HepG2 (cell line): ENCODE results near the gene DDRGK1. TPM values are rescaled to one million over a fixed set of nuclear protein-coding genes. Genes with fewer than 3 reads are reported as not detected.

Experiments used
- AKNA ChIP-seq: sonication (generic); formaldehyde crosslinking; IDR thresholded peaks from 2 replicates; pipeline ENCODE4 v1.4.0; 2020; ENCODE audit warnings: missing genetic modification reagents, borderline replicate concordance
- NCOA1 ChIP-seq: sonication (generic); formaldehyde crosslinking; IDR thresholded peaks from 2 replicates; pipeline ENCODE4 v1.9.0; 2021; ENCODE audit warnings: missing genetic modification reagents
- NFATC3 ChIP-seq: sonication (generic); formaldehyde crosslinking; IDR thresholded peaks from 2 replicates; pipeline ENCODE4 v1.5.1; 2020; ENCODE audit warnings: mild to moderate bottlenecking, missing genetic modification reagents
- NFE2L2 ChIP-seq: fragments of 150-350 bp; IDR thresholded peaks from 2 replicates; pipeline ENCODE4 v1.6.1; 2014; ENCODE audit warnings: low read length
- NR2F6 ChIP-seq, 2 experiments: IDR thresholded peaks; 2 replicates each; pipeline ENCODE4 v1.6.1; 2016; ENCODE audit warnings: antibody characterized with exemption in 1 of 2, mild to moderate bottlenecking in 1 of 2
- PCBP1 ChIP-seq: fragments of 200-400 bp; formaldehyde crosslinking; IDR thresholded peaks from 2 replicates; pipeline ENCODE4 v1.6.1; 2017; ENCODE audit warnings: mild to moderate bottlenecking, low read depth, low read length, borderline replicate concordance
- RARG ChIP-seq: sonication (generic); formaldehyde crosslinking; IDR thresholded peaks from 2 replicates; pipeline ENCODE4 v1.4.0; 2020; ENCODE audit warnings: low read depth, mild to moderate bottlenecking, missing genetic modification reagents
- SATB2 ChIP-seq: sonication (generic); formaldehyde crosslinking; IDR thresholded peaks from 2 replicates; pipeline ENCODE4 v1.5.0; 2020; ENCODE audit warnings: missing genetic modification reagents
- TP53 ChIP-seq: sonication (generic); formaldehyde crosslinking; conservative IDR thresholded peaks from 2 replicates; pipeline ENCODE4 v1.4.0; 2020; ENCODE audit warnings: missing genetic modification reagents
- ZNF432 ChIP-seq: sonication (generic); formaldehyde crosslinking; IDR thresholded peaks from 2 replicates; pipeline ENCODE4 v1.5.0; 2020; ENCODE audit warnings: missing genetic modification reagents, mild to moderate bottlenecking, borderline replicate concordance
- ZNF614 ChIP-seq: IDR thresholded peaks from 2 replicates; pipeline ENCODE4 v1.6.1; 2018; ENCODE audit warnings: missing biosample characterization, missing genetic modification reagents, inconsistent platforms, borderline replicate concordance
- ZNF619 ChIP-seq: sonication (generic); formaldehyde crosslinking; IDR thresholded peaks from 2 replicates; pipeline ENCODE4 v1.4.0; 2020; ENCODE audit warnings: mild to moderate bottlenecking, missing genetic modification reagents
- ZNF709 ChIP-seq: sonication (generic); formaldehyde crosslinking; IDR thresholded peaks from 2 replicates; pipeline ENCODE4 v1.5.0; 2020; ENCODE audit warnings: mild to moderate bottlenecking, missing genetic modification reagents
- ZNF816 ChIP-seq: sonication (generic); formaldehyde crosslinking; IDR thresholded peaks from 2 replicates; pipeline ENCODE4 v1.8.0; 2022; ENCODE audit warnings: missing genetic modification reagents, mild to moderate bottlenecking, borderline replicate concordance
- polyA plus RNA-seq, 8 experiments: library from polyadenylated mRNA; depleted of rRNA in 3 of 8; stranded (reverse) in 7 of 8; unstranded in 1 of 8; fragments of >200 nt; fragmentation: Illumina TruSeq in 4 of 8; extraction: Trizol in 4 of 8; gene quantifications; 2 replicates each; pipeline versions ENCODE4 v1.2.1 to v1.2.3, GENCODE V29; 2011 to 2016; ENCODE audit warnings: low read depth in 4 of 8, missing spikeins in 1 of 8, mixed read lengths in 1 of 8; ENCODE audit not compliant: insufficient read depth in 1 of 8
- total RNA-seq, 5 experiments: library from RNA; depleted of rRNA; stranded (reverse); fragments of >200 nt; fragmentation: Illumina TruSeq; extraction: Trizol; gene quantifications; 2 replicates each; pipeline ENCODE4 v1.2.3, GENCODE V29; 2016; ENCODE audit warnings: low read depth in 1 of 5
- TF ChIP-seq, protein P1 (sequence below): sonication (generic); formaldehyde crosslinking; IDR thresholded peaks from 2 replicates; pipeline ENCODE4 v1.5.1; 2020; ENCODE audit warnings: missing genetic modification reagents, mild to moderate bottlenecking, borderline replicate concordance
- TF ChIP-seq, protein P2 (sequence below), 2 experiments: fragments of 450-650 bp in 1 of 2; sonication (generic) in 1 of 2; formaldehyde crosslinking; IDR thresholded peaks; 2 replicates each; pipeline versions ENCODE4 v1.5.0 to v1.8.0; 2020 to 2022; ENCODE audit warnings: mild to moderate bottlenecking in 1 of 2, missing genetic modification reagents in 1 of 2
- TF ChIP-seq, protein P3 (sequence below): IDR thresholded peaks from 2 replicates; pipeline ENCODE4 v1.6.1; 2016; ENCODE audit warnings: missing biosample characterization, missing genetic modification reagents, low read depth

DDRGK1 gene
- total and polyA plus RNA-seq, 2 of the 13 experiments (the other 11 are each of a cell fraction or from before 2014, with no cell fraction given): 96.7 to 149 TPM

GRCh38 chr20:3222635-3223600 is 18.4 kb upstream of the DDRGK1 start (continued):
- TF ChIP-seq AKNA (CRISPR knock-in tag): no peak
- TF ChIP-seq ZNF709 (CRISPR knock-in tag): no peak; the same call in none of the 2 replicates
- 0 out of 2 replicates have a peak, but pooled peaks have one; percentile 21 for TF ChIP-seq SATB2 (CRISPR knock-in tag)
- TF ChIP-seq ZNF816 (CRISPR knock-in tag): peak; percentile 99
- peak; percentile 65; the same call in 1 of the 2 replicates for TF ChIP-seq RARG (CRISPR knock-in tag)
- no peak for TF ChIP-seq NFE2L2
- no peak for TF ChIP-seq NFATC3 (CRISPR knock-in tag)
- TF ChIP-seq, protein P1, sequence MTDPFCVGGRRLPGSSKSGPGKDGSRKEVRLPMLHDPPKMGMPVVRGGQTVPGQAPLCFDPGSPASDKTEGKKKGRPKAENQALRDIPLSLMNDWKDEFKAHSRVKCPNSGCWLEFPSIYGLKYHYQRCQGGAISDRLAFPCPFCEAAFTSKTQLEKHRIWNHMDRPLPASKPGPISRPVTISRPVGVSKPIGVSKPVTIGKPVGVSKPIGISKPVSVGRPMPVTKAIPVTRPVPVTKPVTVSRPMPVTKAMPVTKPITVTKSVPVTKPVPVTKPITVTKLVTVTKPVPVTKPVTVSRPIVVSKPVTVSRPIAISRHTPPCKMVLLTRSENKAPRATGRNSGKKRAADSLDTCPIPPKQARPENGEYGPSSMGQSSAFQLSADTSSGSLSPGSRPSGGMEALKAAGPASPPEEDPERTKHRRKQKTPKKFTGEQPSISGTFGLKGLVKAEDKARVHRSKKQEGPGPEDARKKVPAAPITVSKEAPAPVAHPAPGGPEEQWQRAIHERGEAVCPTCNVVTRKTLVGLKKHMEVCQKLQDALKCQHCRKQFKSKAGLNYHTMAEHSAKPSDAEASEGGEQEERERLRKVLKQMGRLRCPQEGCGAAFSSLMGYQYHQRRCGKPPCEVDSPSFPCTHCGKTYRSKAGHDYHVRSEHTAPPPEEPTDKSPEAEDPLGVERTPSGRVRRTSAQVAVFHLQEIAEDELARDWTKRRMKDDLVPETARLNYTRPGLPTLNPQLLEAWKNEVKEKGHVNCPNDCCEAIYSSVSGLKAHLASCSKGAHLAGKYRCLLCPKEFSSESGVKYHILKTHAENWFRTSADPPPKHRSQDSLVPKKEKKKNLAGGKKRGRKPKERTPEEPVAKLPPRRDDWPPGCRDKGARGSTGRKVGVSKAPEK (CRISPR knock-in tag): peak; percentile 83; the same call in 1 of the 2 replicates
- TF ChIP-seq PCBP1: no peak
- TF ChIP-seq, protein P2, sequence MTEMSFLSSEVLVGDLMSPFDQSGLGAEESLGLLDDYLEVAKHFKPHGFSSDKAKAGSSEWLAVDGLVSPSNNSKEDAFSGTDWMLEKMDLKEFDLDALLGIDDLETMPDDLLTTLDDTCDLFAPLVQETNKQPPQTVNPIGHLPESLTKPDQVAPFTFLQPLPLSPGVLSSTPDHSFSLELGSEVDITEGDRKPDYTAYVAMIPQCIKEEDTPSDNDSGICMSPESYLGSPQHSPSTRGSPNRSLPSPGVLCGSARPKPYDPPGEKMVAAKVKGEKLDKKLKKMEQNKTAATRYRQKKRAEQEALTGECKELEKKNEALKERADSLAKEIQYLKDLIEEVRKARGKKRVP (CRISPR knock-in tag; IDR thresholded peaks at IDR 0.05): peak in 1 of 2 experiments; percentile 84; a peak in 2 of 4 replicates
- TF ChIP-seq ZNF619: peak; percentile 49; the same call in 1 of the 2 replicates
- TF ChIP-seq ZNF614 (CRISPR knock-in tag): peak; percentile 90; the same call in 1 of the 2 replicates
- TF ChIP-seq ZNF432 (CRISPR knock-in tag): no peak
- TF ChIP-seq NCOA1 (CRISPR knock-in tag): peak; percentile 93; the same call in 1 of the 2 replicates
- peak; percentile 79; the same call in 1 of the 2 replicates for TF ChIP-seq TP53
- TF ChIP-seq NR2F6 (IDR thresholded peaks at IDR 0.05): peak; percentile 97
- peak; percentile 99 for TF ChIP-seq NR2F6 (CRISPR knock-in tag; IDR thresholded peaks at IDR 0.05)
- TF ChIP-seq, protein P3, sequence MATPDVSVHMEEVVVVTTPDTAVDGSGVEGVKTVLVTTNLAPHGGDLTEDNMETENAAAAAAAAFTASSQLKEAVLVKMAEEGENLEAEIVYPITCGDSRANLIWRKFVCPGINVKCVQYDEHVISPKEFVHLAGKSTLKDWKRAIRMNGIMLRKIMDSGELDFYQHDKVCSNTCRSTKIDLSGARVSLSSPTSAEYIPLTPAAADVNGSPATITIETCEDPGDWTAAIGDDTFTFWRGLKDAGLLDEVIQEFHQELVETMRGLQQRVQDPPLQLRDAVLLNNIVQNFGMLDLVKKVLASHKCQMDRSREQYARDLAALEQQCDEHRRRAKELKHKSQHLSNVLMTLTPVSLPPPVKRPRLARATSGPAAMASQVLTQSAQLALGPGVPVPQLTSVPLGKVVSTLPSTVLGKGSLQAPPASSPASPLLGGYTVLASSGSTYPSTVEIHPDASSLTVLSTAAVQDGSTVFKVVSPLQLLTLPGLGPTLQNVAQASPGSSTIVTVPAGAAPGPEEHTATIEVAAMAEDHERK (CRISPR knock-in tag): 0 out of 2 replicates have a peak, but pooled peaks have one; percentile 38
